RWPE2 (cell line): ENCODE measurements around the gene ERBB4.

Source experiments
- ATAC-seq: fragments of 200-7000 bp; cut with Tn5 transposase; 3 replicates; pipeline ENCODE4 v1.9.1; 2021; ENCODE audit warnings: low read depth
- DNase-seq: peaks from one replicate; pipeline ENCODE4 v3.0.0-alpha.2; 2020; ENCODE audit warnings: low spot score
- H3K27ac ChIP-seq: fragments of 450-650 bp; 2 replicates; pipeline ENCODE4 v1.5.1; 2017; ENCODE audit warnings: mild to moderate bottlenecking; ENCODE audit not compliant: poor library complexity, severe bottlenecking
- H3K27me3 ChIP-seq: fragments of 250-450 bp; sonication (Bioruptor Pico); 2 replicates; pipeline ENCODE4 v1.5.1; 2021; ENCODE audit warnings: mild to moderate bottlenecking, moderate library complexity; ENCODE audit not compliant: insufficient read depth, poor library complexity, severe bottlenecking
- H3K36me3 ChIP-seq: fragments of 250-450 bp; sonication (Bioruptor Pico); 2 replicates; pipeline ENCODE4 v1.5.1; 2020; ENCODE audit warnings: low read depth, mild to moderate bottlenecking, moderate library complexity
- H3K4me1 ChIP-seq: fragments of 250-450 bp; sonication (Bioruptor Pico); 2 replicates; pipeline ENCODE4 v1.5.1; 2021; ENCODE audit warnings: mild to moderate bottlenecking, moderate library complexity; ENCODE audit not compliant: insufficient read depth, poor library complexity, severe bottlenecking
- H3K4me3 ChIP-seq: fragments of 250-450 bp; sonication (Bioruptor Pico); 2 replicates; pipeline ENCODE4 v1.5.1; 2021; ENCODE audit warnings: mild to moderate bottlenecking, moderate library complexity; ENCODE audit not compliant: severe bottlenecking
- H3K9me3 ChIP-seq: fragments of 250-450 bp; sonication (Bioruptor Pico); 2 replicates; pipeline ENCODE4 v1.5.1; 2021; ENCODE audit warnings: mild to moderate bottlenecking, moderate library complexity; ENCODE audit not compliant: severe bottlenecking
- TF ChIP-seq, protein P1 (sequence below): fragments of 450-650 bp; IDR thresholded peaks from one replicate; pipeline ENCODE4 v1.5.1; 2017; ENCODE audit warnings: mild to moderate bottlenecking, moderate library complexity; ENCODE audit not compliant: poor library complexity, severe bottlenecking

ERBB4 gene

DNA sequence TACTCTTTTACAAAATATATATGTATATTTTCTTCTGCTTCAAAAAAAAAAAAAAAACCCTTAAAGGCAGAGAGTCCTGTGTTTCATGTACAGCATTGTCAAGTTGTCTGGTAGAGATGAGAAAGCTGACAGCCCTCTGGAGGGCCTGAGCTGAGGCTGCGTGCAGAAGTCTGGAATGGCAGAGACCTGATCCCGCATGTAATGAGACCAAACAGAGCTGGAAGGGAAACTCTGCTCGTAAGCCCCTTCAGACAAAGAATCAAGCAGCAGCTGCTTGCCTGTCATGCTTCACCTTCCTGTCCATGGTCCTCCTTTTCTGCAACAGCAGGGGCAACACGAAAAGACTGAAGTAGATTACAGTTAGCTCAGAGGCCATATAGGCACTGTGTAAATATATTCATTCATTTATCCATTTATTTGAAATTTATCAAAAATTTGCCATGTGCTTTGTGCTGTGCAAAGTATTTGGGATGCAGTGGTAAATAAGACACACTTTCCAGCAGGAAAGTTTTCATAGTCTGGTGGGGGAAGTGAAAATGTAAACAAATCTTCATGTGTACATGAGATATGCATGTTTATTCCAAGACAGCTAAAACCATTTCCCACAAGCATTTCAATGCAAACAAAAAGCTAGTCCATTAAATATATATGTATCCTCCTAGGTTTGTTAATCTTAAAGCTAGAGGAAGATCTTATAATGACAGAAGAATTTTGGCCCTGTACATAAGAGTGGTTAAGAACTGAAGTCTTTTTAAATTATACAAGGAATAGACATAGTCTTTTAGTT, 1069.5 kb downstream of the ERBB4 start:
- TF ChIP-seq, protein P1, sequence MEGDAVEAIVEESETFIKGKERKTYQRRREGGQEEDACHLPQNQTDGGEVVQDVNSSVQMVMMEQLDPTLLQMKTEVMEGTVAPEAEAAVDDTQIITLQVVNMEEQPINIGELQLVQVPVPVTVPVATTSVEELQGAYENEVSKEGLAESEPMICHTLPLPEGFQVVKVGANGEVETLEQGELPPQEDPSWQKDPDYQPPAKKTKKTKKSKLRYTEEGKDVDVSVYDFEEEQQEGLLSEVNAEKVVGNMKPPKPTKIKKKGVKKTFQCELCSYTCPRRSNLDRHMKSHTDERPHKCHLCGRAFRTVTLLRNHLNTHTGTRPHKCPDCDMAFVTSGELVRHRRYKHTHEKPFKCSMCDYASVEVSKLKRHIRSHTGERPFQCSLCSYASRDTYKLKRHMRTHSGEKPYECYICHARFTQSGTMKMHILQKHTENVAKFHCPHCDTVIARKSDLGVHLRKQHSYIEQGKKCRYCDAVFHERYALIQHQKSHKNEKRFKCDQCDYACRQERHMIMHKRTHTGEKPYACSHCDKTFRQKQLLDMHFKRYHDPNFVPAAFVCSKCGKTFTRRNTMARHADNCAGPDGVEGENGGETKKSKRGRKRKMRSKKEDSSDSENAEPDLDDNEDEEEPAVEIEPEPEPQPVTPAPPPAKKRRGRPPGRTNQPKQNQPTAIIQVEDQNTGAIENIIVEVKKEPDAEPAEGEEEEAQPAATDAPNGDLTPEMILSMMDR, result no peak

GRCh38 chr2:211468217-211468616, 1070.4 kb downstream of the ERBB4 start:
- H3K36me3 ChIP-seq, result no peaks in the 10 kb centered on the region
- no peak overlapping the region for H3K4me3 ChIP-seq
- no peak for DNase-seq
- no peaks in the 10 kb centered on the region for H3K9me3 ChIP-seq
- no peak for ATAC-seq
- no peak overlapping the region for H3K27ac ChIP-seq
- no peaks in the 10 kb centered on the region for H3K27me3 ChIP-seq
- no peaks in the 10 kb centered on the region for H3K4me1 ChIP-seq
- TF ChIP-seq, protein P1, result no peak

More for the DNA sequence above, 1069.5 kb downstream of the ERBB4 start:
- no peaks in the 10 kb centered on the region for H3K36me3 ChIP-seq
- DNase-seq, result no peak
- H3K4me1 ChIP-seq, result no peaks in the 10 kb centered on the region
- H3K9me3 ChIP-seq, result no peaks in the 10 kb centered on the region
- no peaks in the 10 kb centered on the region for H3K27me3 ChIP-seq
- no peak overlapping the region for H3K4me3 ChIP-seq
- no peak for ATAC-seq
- H3K27ac ChIP-seq, result no peak overlapping the region

- Histone ChIP-seq H3K27ac (no peak overlapping the region), H3K4me1 (no peaks in the 10 kb centered on the region), H3K27me3 (no peaks in the 10 kb centered on the region), H3K4me3 (no peak overlapping the region), H3K9me3 (no peaks in the 10 kb centered on the region), H3K36me3 (no peaks in the 10 kb centered on the region)
- TF ChIP-seq, protein P1, result no peak
- DNase-seq (no peak), ATAC-seq (no peak)
Measured at GRCh38 chr2:211463397-211463796, 1075.2 kb downstream of the ERBB4 start.

DNA sequence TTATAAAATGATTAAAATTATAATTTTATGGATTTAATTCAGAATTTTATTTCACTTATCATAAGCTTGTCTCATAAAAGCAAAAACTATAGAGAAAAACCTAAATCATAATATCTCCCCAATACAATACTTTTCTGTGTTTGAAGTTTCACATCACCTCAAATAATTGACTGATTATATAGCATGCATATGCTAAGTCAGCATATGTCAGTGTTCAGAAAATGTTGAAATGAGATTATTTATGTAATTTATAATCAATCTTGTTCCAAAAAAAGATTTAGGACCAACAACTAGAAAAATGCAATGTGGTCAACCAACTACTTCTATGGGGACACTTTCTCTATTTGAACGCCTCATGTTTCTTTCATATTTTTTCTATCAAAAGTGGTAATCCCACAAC, 1079.6 kb downstream of the ERBB4 start:
- no peaks in the 10 kb centered on the region for H3K9me3 ChIP-seq
- TF ChIP-seq, protein P1, result no peak
- no peak overlapping the region for H3K4me3 ChIP-seq
- no peaks in the 10 kb centered on the region for H3K4me1 ChIP-seq
- no peaks in the 10 kb centered on the region for H3K27me3 ChIP-seq
- ATAC-seq (no peak), DNase-seq (no peak)
- no peak overlapping the region for H3K27ac ChIP-seq
- no peaks in the 10 kb centered on the region for H3K36me3 ChIP-seq

DNA sequence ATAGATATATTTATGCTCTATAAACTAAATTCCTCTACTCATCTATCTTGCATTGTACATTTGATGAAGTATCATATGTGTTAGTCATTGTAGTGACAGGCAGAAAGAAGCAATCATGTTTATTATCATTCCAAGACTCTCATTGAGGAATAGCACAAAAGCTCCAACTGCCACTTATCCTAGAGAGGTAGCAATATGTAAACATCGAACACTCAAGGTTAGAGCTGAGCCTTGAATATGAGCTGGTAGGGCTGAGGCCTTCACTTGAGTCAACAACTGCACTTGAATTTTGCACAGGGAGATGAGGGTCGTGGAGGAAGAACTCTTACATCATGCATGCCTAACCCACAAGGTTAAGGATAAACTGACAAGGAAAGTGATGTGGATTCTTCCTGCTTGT, 1081.3 kb downstream of the ERBB4 start:
- TF ChIP-seq, protein P1, result no peak
- no peak overlapping the region for H3K27ac ChIP-seq
- no peaks in the 10 kb centered on the region for H3K36me3 ChIP-seq
- no peaks in the 10 kb centered on the region for H3K4me1 ChIP-seq
- H3K9me3 ChIP-seq, result no peaks in the 10 kb centered on the region
- DNase-seq (no peak), ATAC-seq (no peak)
- no peak overlapping the region for H3K4me3 ChIP-seq
- H3K27me3 ChIP-seq, result no peaks in the 10 kb centered on the region
